ENCODE results near the gene F13A1.

Gene F13A1

GRCh38 chr6:6293317-6293716, 27.1 kb downstream of the F13A1 start:
- H3K4me2 ChIP-seq (ENCODE audit: low read depth, low read length, poor library complexity, severe bottlenecking): no peak overlapping the region
- no peaks in the 10 kb centered on the region for H3K79me2 ChIP-seq (ENCODE audit: insufficient read depth, low read length)
- H2AFZ ChIP-seq (ENCODE audit: low read depth, low read length, severe bottlenecking): no peak overlapping the region
- TF ChIP-seq, protein P1, sequence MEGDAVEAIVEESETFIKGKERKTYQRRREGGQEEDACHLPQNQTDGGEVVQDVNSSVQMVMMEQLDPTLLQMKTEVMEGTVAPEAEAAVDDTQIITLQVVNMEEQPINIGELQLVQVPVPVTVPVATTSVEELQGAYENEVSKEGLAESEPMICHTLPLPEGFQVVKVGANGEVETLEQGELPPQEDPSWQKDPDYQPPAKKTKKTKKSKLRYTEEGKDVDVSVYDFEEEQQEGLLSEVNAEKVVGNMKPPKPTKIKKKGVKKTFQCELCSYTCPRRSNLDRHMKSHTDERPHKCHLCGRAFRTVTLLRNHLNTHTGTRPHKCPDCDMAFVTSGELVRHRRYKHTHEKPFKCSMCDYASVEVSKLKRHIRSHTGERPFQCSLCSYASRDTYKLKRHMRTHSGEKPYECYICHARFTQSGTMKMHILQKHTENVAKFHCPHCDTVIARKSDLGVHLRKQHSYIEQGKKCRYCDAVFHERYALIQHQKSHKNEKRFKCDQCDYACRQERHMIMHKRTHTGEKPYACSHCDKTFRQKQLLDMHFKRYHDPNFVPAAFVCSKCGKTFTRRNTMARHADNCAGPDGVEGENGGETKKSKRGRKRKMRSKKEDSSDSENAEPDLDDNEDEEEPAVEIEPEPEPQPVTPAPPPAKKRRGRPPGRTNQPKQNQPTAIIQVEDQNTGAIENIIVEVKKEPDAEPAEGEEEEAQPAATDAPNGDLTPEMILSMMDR (IDR thresholded peaks at IDR 0.05; ENCODE audit: insufficient read depth, low read length, poor library complexity, severe bottlenecking): no peak
- TF ChIP-seq EZH2phosphoT487 (conservative IDR thresholded peaks at IDR 0.05; ENCODE audit: low read length): no peak
- H3K27me3 ChIP-seq (ENCODE audit: low read length): no peaks in the 10 kb centered on the region
- no peaks in the 10 kb centered on the region for H3K9me3 ChIP-seq (ENCODE audit: insufficient read depth, low read length)
- H3F3A ChIP-seq (ENCODE audit: insufficient read depth): no peaks in the 10 kb centered on the region
- no peak overlapping the region for H3K27ac ChIP-seq (ENCODE audit: low read depth, low read length)
- no peaks in the 10 kb centered on the region for H4K20me1 ChIP-seq (ENCODE audit: low read depth, low read length)
- H3K36me3 ChIP-seq (ENCODE audit: low read length): no peaks in the 10 kb centered on the region
- H3K9me2 ChIP-seq (replicated peaks; ENCODE audit: insufficient read depth, low read length): no peaks in the 10 kb centered on the region
- H3K4me3 ChIP-seq (ENCODE audit: insufficient read depth, low read length, poor library complexity, severe bottlenecking): no peak overlapping the region
- no peak overlapping the region for H3K9ac ChIP-seq (ENCODE audit: low read length)

GRCh38 chr6:6287415-6287814, 33.0 kb downstream of the F13A1 start:
- no peaks in the 10 kb centered on the region for H3K27me3 ChIP-seq (ENCODE audit: low read length)
- no peaks in the 10 kb centered on the region for H3K79me2 ChIP-seq (ENCODE audit: insufficient read depth, low read length)
- no peak overlapping the region for H2AFZ ChIP-seq (ENCODE audit: low read depth, low read length, severe bottlenecking)
- no peaks in the 10 kb centered on the region for H4K20me1 ChIP-seq (ENCODE audit: low read depth, low read length)
- no peaks in the 10 kb centered on the region for H3F3A ChIP-seq (ENCODE audit: insufficient read depth)
- no peak overlapping the region for H3K9ac ChIP-seq (ENCODE audit: low read length)
- H3K9me2 ChIP-seq (replicated peaks; ENCODE audit: insufficient read depth, low read length): no peaks in the 10 kb centered on the region
- no peaks in the 10 kb centered on the region for H3K9me3 ChIP-seq (ENCODE audit: insufficient read depth, low read length)
- H3K4me2 ChIP-seq (ENCODE audit: low read depth, low read length, poor library complexity, severe bottlenecking): no peak overlapping the region
- H3K27ac ChIP-seq (ENCODE audit: low read depth, low read length): no peak overlapping the region
- no peak overlapping the region for H3K4me3 ChIP-seq (ENCODE audit: insufficient read depth, low read length, poor library complexity, severe bottlenecking)
- TF ChIP-seq, protein P1 (IDR thresholded peaks at IDR 0.05; ENCODE audit: insufficient read depth, low read length, poor library complexity, severe bottlenecking): no peak
- no peak for TF ChIP-seq EZH2phosphoT487 (conservative IDR thresholded peaks at IDR 0.05; ENCODE audit: low read length)
- H3K36me3 ChIP-seq (ENCODE audit: low read length): no peaks in the 10 kb centered on the region

DNA sequence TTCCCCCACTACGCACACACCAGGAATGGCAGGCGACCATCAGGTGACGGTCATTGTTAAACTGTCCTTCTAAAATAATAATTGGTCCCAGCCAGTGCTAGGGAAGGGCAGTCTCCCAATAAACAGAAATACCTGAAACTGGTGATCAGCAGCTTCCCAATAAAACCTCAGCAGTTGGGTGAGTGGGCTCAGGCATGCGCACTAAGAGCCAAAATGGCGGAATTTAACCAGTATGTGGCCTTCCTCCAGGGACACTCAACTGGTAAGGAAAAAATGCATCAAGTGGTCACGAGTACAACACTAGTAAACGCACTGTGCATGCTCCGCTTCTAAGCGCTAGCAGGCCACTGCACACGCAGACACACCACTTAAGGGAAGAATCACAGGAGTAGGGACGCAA, 34.8 kb downstream of the F13A1 start:
- H3K9me2 ChIP-seq (replicated peaks; ENCODE audit: insufficient read depth, low read length): no peaks in the 10 kb centered on the region
- no peak overlapping the region for H3K9ac ChIP-seq (ENCODE audit: low read length)
- no peaks in the 10 kb centered on the region for H3K9me3 ChIP-seq (ENCODE audit: insufficient read depth, low read length)
- no peaks in the 10 kb centered on the region for H3K27me3 ChIP-seq (ENCODE audit: low read length)
- no peaks in the 10 kb centered on the region for H3K79me2 ChIP-seq (ENCODE audit: insufficient read depth, low read length)
- no peaks in the 10 kb centered on the region for H3K36me3 ChIP-seq (ENCODE audit: low read length)
- H3K27ac ChIP-seq (ENCODE audit: low read depth, low read length): no peak overlapping the region
- H2AFZ ChIP-seq (ENCODE audit: low read depth, low read length, severe bottlenecking): no peak overlapping the region
- H3F3A ChIP-seq (ENCODE audit: insufficient read depth): no peaks in the 10 kb centered on the region
- no peak overlapping the region for H3K4me2 ChIP-seq (ENCODE audit: low read depth, low read length, poor library complexity, severe bottlenecking)
- H3K4me3 ChIP-seq (ENCODE audit: insufficient read depth, low read length, poor library complexity, severe bottlenecking): no peak overlapping the region
- no peaks in the 10 kb centered on the region for H4K20me1 ChIP-seq (ENCODE audit: low read depth, low read length)
- TF ChIP-seq, protein P1 (IDR thresholded peaks at IDR 0.05; ENCODE audit: insufficient read depth, low read length, poor library complexity, severe bottlenecking): no peak
- no peak for TF ChIP-seq EZH2phosphoT487 (conservative IDR thresholded peaks at IDR 0.05; ENCODE audit: low read length)
